Fibroblast of skin of right quadriceps (primary cell): ENCODE results near the gene TMEM63B.
A peak's percentile ranks its signal among the peaks of the same experiment; 100 is the strongest.
"Not testable (repeated sequence)": the region's sequence is repeated elsewhere in the genome, so short reads cannot be mapped to it uniquely, and the experiment has no call there.

Experiments
- DNase-seq: peaks from one replicate; pipeline ENCODE4 v3.0.0-alpha.2; 2013

Gene TMEM63B

GRCh38 chr6:44094403-44095242, 32.7 kb upstream of the TMEM63B start:
- no peak for DNase-seq

GRCh38 chr6:44095243-44095623, 32.1 kb upstream of the TMEM63B start:
- DNase-seq = not testable (repeated sequence)

GRCh38 chr6:44096612-44097011, 30.7 kb upstream of the TMEM63B start:
- DNase-seq = peak; percentile 58

GRCh38 chr6:44097782-44098317, 29.5 kb upstream of the TMEM63B start:
- no peak for DNase-seq

GRCh38 chr6:44099192-44099591, 28.2 kb upstream of the TMEM63B start:
- DNase-seq = no peak

GRCh38 chr6:44100088-44100550, 27.2 kb upstream of the TMEM63B start:
- peak; percentile 17 for DNase-seq

GRCh38 chr6:44101832-44102231, 25.5 kb upstream of the TMEM63B start:
- DNase-seq = no peak

- DNase-seq = no peak
Observed at GRCh38 chr6:44102527-44102926, 24.8 kb upstream of the TMEM63B start.

GRCh38 chr6:44104481-44105021, 22.8 kb upstream of the TMEM63B start:
- DNase-seq = no peak

GRCh38 chr6:44105146-44105545, 22.2 kb upstream of the TMEM63B start:
- no peak for DNase-seq

- no peak for DNase-seq
Observed at GRCh38 chr6:44105993-44106740, 21.2 kb upstream of the TMEM63B start.

- DNase-seq = no peak
Observed at GRCh38 chr6:44107017-44107416, 20.3 kb upstream of the TMEM63B start.

GRCh38 chr6:44108471-44108870, 18.9 kb upstream of the TMEM63B start:
- no peak for DNase-seq

GRCh38 chr6:44109212-44109611, 18.1 kb upstream of the TMEM63B start:
- no peak for DNase-seq

GRCh38 chr6:44110005-44110676, 17.2 kb upstream of the TMEM63B start:
- DNase-seq = no peak

- DNase-seq = no peak
Observed at GRCh38 chr6:44110966-44111365, 16.4 kb upstream of the TMEM63B start.

- DNase-seq = no peak
Observed at GRCh38 chr6:44111434-44112417, 15.6 kb upstream of the TMEM63B start.

GRCh38 chr6:44113414-44113813, 13.9 kb upstream of the TMEM63B start:
- no peak for DNase-seq

GRCh38 chr6:44115866-44116265, 11.5 kb upstream of the TMEM63B start:
- DNase-seq = no peak

GRCh38 chr6:44116641-44117382, 10.5 kb upstream of the TMEM63B start:
- peak; percentile 90 for DNase-seq
